HG02981 (cell line): Measurements from ENCODE around the gene HOXA3.
A peak's percentile ranks its signal among the peaks of the same experiment; 100 is the strongest.

Source experiments
- ATAC-seq: cut with Tn5 transposase; IDR thresholded peaks from one replicate; pipeline ENCODE4 v1.9.1; 2021; ENCODE audit warnings: mild to moderate bottlenecking, moderate library complexity; ENCODE audit not compliant: unreplicated experiment

Gene HOXA3

DNA sequence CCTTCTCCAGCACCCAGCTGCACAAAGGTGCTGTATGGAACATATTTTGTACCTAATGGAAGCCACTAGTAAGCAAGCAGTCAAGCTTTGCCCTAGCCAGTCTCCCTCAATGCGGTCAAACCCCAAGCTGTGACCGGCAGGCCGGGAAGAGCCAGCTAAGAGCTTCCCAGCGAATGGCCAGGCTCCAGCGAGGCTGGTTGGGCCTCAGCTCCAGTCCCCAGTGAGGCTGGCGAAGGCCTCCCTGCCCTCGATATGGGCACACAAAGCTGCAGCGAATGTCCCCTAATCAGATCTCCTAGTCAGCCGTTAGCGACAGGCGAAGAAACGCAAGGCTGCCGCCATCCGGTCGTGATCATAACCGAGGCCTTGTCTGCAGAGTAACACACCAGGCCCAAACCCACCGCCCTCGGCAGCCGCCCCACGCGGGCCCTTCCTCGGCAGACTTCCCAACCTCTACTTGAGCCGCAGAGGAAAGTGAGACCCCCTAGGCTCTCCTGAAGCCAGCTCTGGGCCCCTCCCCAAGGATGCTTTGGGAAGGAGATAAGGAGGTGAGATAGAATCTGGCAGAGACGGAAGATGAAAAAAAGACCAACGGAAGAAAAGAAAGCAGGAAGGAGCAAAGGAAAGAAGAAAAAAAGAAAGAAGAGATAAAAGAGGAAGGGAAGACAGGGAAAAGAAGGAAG, 16.0 kb upstream of the HOXA3 start:
- no peak for ATAC-seq

DNA sequence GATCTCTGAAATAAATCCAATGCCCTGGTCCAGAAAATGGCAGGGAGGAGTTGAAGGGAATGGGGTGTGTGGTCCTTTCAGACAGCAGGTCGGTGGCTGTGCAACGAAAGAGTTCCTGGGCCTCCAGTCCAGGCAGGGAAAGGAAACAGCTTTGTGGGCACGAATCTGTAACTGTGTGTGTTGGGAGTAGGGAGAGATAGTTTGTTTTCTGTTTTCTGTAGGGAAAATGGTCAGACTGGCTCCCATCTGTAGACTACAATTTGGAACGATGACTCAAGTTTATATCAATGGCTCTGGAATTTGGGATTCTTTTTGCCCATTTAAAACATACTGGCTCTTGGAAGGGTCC, 15.5 kb upstream of the HOXA3 start:
- ATAC-seq: no peak

DNA sequence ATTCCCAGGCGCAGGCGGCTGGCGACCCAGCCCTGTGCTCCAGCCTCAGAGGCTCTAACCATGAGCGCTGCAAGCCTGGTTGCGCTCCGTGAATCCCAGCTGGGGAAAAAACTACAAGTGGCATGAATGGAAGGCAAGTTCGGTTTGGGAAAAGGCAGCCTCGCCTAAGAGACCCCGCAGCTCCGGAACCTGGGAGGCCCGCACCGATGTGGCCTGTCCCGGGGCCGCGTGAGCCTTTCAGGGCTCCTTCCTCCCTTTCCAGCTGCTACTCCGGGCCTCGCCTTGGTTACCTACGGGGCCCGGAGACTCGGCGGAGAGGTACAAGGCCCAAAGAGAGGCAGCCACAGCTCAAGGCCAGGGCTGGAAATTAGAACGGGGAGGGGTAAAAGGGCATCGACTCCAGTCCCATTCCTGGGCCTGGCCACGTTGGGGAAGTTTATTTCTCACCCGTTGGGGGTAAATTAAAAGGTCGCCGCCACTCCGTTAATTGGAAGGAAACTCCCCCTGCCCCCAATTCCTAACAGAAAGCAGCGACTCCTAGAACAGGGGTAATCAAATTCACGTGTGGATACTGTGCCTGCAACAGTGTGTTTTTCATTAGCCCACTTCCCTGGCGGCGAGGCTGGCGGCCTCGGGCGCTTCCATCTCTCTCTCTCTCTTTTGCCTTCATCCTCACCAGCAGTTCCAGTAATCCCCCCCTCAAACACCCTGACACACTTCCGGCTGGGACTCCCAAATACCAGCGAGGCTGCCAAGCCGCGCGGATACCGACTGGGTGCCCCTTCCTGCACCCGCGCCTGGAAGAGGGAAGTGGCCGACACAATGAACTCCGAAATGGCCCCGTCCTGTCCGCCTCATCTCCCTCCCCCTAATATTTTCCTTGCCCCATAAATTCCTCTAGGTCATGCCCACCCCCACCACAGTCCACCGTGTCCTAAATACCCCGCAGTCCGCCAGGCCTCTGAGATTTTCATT, 14.4 kb upstream of the HOXA3 start:
- no peak for ATAC-seq

DNA sequence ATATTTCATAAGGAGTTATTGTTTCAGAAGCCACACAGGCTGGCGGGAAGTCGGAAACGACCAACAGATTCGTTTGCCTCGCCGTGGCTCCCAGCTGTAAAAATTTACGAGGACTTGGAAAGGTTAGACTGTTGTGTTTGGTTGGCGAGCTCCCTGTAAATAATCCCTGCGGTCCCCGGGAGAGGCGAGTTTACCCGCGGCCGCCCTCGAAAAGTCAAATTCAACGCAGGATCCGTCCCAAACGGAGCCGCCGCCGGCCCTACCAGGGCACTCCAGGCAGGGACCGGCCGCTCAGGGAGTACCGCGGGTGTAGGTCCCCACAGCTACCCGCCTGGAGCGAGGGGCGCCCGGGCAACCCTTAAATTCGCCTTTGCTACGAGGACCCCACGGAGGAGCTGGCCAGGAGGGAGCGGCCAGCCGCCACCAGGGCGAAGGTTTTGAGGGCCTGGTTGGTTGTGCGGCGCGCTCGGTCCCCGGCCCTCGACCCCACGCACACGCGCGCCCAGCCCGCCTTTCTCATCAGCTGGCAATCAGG, 13.7 kb upstream of the HOXA3 start:
- ATAC-seq: no peak

DNA sequence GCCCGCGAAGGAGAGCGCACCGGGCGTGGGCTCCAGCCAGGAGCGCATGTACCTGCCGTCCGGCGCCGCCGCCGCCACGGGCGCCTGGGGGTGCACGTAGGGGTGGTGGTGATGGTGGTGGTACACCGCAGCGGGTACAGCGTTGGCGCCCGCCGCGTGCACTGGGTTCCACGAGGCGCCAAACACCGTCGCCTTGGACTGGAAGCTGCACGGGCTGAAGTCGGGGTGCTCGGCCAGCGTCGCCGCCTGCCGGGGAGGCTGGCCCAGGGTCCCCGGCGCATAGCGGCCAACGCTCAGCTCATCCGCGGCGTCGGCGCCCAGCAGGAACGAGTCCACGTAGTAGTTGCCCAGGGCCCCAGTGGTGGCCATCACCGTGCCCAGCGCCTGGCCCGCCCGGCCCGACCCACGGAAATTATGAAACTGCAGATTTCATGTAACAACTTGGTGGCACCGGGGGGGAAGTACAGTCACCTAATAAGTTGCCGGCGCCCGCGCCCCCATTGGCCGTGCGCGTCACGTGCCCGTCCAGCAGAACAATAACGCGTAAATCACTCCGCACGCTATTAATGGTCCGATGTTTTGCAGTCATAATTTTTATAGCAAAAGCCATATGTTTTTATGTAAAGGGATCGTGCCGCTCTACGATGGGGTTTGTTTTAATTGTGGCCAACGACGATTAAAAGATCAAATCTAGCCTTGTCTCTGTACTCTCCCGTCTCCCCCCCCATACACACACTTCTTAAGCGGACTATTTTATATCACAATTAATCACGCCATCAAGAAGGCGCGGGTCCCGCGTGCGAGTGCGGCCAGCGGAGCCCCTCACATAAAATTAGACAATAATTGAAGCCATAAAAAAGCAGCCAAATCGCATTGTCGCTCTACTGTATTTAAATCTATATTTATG, 13.0 kb upstream of the HOXA3 start, which contains the start of gene HOXA9:
TSS of gene HOXA9 (minus strand) at position 449 of the 907 bp plus-strand sequence. CDS start at position 369, 80 bp downstream.
- no peak for ATAC-seq

DNA sequence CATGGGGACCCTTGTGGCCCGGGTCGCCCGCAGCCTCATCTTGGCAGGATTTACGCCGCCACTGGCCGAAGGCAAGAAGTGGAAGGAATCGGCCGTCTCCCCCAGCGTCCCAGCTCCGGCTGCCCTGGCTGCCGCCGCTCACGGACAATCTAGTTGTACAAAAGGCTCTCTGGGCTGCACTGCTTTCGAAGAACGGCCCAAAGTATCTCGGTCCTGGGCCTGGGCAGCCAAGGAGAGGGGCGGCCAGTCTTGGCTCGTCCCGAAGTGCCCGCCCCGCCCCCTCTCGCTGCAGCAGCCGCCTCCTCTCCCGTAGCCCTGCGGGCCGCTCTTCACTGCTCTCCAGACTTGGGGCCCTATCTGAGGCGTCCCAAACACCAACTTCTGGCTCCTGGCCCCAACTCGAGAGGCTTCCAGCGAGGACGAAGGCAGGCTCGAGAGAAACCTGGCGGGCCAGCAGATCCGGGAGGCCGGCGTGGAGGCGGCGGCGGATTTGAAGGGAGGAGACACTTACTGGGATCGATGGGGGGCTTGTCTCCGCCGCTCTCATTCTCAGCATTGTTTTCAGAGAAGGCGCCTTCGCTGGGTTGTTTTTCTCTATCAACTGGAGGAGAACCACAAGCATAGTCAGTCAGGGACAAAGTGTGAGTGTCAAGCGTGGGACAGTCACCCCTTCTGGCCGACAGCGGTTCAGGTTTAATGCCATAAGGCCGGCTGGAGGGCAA, 12.1 kb upstream of the HOXA3 start:
- ATAC-seq: no peak

DNA sequence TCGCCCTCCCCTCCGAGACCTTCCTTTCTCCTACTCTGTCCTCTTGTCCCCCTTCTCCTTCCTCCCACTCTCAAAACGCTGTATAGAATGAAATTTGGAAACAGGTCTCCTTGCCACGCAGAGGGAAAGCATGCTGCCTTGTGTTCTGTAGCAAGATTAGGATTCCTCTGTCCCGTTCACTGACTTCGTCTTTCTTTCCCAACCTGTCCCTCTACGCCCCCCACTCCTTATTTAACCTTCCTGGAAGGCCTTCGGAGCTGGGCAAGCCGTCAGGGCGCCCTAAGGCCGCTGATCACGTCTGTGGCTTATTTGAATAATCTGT, 11.6 kb upstream of the HOXA3 start:
- ATAC-seq: no peak

DNA sequence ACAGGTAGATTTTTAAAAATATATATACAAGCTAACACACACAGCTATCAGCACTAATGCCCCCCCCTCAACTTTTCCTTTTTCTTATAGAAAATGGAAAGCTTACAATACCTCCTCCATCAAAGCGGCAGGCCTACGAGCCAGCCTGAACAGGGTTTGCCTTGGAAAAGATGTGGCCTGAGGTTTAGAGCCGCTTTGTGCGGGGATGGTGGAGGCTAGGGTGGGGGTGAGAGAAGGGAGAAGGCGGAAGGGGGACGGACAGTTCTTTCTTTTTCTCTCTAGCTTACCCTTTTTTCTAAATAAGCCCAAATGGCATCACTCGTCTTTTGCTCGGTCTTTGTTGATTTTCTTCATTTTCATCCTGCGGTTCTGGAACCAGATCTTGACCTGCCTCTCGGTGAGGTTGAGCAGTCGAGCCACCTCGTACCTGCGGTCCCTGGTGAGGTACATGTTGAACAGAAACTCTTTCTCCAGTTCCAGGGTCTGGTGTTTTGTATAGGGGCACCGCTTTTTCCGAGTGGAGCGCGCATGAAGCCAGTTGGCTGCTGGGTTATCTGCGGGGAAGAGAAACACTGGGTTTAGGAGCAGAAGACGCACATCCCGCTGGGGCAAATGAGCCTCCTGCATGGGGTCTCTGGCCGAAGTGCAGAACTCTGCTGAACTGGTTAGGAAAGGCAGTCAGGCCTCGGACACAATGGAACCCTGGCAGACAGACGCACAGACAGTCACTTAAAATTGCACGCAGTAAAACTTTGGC, 11.1 kb upstream of the HOXA3 start:
- no peak for ATAC-seq

DNA sequence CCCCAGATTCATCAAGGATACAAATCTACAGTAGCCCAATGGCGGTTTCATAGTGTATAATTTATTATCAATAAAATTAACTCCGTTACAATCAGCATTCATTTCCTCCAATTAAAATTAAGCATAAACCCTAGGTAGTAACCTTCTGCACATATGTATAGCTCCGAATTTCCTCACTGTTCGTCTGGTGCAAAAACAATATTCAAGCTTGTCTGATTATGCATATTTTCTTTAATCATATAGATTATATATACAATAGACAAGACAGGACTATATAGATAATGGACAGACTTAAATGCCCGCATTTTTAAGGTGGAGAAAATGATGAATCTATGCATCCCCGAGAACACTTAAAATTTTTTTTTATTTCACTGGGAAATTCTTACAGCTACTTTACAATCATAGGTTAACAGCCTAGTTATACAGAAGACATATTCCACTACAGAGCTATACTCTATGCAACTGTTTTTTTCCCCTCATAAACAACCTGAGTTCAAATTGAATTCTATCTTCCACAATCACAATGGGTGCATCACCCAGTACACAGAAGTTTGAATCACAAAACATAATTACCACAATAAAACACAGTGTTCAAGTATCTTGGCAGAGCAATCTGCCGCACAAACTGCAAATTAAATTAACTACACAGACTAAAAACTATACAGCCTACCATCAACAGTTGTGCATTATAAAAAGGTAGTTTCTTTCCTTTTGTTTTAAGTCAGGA, 10.3 kb upstream of the HOXA3 start:
- no peak for ATAC-seq

DNA sequence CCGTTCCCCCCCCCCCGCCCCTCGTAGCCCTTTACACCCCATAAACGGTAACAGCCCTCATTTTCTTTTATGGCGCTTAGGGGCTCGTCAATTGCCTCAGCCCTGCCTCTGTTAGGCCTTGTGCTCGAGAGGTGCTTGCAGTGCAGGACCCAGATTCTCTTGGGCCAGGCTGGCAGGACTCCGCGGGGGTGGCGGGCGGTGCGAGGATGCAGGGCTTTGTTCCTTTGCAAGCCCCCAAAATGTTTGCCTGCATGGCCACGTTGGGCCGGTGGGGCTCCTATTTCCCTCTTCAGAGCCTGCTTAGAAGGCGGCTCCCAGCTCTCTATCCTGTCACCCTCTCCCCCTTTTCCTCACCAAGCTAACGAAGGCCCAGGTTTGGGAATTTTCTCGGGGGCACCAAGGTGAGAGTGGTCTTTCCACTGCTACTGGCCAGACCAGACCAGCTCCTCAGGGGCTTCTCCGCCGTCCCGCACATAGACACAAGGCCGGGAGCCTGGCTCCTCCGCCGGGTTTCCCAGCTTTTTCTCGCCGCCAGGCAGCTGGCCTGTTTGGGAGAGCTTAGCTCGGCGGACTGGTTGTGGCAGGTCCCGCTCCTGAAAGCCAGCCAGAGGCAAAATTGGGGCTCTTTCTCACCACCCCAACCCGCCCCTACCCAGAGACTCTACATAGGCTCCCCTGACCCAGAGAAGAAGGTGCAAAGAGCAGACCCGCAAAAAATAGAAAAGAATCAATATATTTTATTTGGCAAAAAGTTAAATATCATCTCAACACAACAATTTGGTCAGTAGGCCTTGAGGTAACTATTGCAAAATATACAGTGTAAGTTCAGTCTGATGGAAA, 9.6 kb upstream of the HOXA3 start:
- no peak for ATAC-seq

DNA sequence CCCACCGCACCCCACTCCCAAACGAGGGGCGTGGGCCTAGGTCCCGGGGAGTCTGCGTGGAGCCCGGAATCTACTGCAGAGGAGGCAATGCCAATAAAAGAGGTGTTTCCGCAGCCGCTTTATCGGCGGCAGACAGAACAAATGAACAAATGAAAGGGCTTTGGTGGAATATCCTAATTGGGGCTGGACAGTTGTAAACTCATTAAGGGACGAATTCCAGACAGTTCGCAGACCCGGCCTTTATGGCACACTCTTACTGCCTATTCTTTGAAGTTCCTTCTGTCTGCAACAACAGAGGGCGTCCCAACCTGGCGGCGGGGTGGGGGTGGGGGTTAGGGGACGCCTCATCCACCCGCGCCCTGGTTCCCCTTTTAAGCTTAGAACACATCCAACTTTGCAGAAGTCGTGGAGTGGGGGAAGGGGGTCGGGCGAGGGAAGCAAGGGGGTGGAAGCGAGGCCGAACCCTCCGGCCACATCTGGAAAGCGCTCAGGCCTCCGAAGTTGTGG, 8.9 kb upstream of the HOXA3 start:
- no peak for ATAC-seq

DNA sequence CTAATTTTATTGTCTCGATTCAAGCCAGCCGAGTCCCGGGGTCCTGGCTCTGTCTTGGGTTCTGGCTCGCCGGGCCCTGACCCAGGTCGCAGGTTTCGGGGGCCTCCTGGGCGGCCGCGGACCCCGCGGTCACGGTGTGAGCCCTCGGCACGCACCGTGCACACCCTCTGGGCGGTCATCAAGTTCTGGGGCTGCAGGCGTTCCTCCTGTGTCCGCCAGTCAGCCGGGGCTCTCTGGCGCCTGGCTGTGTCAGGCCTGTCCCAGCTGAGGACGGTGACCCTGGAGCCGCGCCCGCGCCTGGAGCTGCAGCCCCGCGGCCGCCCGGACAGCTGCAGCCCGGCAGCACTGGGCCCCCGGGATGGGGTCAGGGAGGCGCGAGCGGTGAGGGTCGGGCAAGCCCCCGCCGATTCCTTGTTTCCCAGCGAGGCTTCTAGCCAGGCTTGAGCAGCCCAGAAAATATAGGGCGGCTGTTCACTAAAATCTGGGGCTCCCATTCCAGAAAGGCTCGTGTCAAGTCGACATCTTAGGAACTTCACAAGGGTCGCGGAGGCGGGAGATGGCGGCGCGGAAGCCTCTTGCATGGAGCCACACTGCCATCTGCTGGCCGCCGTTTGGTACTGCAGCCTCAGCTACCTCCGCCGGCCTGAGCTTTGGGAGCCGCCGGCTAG, 8.3 kb upstream of the HOXA3 start:
- ATAC-seq: peak; percentile 43

DNA sequence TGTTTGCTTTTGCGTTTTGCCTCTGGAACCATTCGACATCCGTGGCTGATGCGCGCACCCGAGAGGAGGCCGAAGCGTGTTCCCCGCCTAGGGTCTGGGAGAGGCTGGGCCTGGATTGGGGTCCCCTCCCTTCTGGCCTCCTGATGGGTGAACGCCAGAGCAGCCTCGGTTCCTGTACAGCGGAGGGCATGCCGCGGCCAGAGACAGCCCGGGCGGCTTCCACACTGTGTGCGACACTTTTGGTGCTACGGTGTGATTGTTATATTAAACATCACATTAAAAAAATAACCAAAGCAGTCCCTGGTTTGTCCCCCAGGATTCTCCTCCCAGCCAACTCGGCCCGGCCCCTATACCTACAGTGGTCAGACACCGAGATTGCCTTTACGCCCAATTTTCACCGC, 7.8 kb upstream of the HOXA3 start:
- no peak for ATAC-seq

DNA sequence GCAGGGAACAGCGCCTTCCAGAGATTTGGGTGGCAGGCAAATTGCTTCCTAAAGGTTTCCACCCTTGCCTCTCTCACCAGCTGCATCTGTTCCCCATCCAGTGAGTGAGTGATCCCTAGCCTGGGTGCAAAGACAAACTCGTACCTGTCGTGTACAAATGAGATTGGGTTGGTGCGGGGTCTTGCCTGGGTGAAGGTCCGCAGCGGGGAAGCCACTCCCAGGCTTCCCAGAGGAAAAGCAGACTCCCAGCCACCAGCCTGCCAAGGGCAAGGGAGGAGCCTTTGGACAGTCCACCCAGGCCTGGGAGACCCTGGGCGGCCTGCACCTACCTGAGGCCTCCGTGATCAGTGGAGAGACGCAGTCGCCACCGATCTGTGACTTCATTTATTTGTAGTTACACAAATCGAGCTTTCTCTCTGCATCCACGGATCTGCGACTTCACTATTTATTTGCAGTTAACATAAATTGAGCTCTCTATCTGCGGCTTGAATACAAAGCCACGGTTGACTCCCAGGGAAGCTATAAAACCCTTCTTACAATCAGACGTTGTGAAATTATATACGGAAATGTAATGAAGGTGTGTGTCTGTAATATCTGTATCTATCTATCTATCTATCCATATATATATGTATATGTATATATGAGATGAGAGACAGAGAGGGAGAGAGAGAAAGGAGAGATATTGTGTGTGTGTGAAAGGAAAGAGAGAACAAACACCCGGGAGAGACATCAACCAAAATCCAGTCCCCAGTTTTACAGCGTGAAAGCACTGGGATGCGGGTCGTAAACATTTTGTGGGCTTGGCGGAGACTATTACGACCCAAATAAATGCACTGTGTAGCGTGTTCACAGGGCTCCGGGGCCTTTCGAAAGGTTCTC, 7.1 kb upstream of the HOXA3 start:
- no peak for ATAC-seq

DNA sequence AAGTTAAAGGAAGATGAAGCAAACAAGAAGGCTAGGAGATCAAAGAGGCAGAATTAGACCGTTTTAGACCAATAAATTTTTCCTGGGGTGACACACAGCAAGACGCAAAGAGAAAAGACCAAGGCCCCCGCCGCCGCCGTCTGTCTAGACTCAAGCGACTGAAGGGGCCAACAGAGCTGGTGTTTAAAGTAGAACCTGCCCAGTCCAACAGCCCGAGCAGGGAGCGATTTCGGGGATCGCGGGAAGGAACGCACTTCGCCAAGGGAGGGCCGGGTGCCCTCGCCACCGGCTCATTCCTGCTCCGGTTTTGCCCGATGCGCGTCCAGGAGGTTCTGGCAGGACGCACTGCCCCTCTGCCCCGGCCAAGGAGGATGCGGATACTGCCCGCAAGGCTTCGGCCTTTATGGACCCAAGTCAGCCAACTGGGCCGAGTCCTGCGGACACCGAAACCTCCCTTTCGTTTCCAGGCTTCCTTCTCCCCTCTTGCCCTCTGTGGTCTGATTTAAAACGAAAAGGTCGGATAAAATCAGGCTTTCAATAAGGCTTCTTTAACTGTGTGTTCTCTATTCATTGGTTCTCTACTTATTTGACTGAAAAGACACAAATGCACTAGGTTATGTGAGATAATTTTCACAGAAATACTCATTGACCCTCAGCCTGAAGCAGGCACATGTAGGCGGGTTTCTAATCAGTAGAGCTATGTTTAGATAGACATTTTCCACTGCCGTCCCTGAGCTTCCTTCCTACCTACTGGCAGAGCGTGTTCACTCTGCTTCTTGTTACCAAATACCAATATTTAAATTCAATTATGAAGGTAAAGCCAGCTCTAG, 6.3 kb upstream of the HOXA3 start:
- ATAC-seq: no peak
